GM13977 (cell line): ENCODE data around the gene ZXDC.

Source experiments
- DNase-seq: peaks from one replicate; pipeline ENCODE4 v3.0.0; 2012; ENCODE audit warnings: low spot score
- in situ Hi-C: fragments of 300-500 bp; cut with MboI; formaldehyde crosslinking; loops from one replicate; pipeline ENCODE4 v1.12.0; 2022; ENCODE audit warnings: low sequenced_read_pairs, low pct_unique_long_range_greater_than_20kb, mixed read lengths, inconsistent platforms; ENCODE audit not compliant: unreplicated experiment
- TF ChIP-seq, protein P1 (sequence below): IDR thresholded peaks from 2 replicates; pipeline ENCODE4 v1.5.1; 2012; ENCODE audit warnings: mild to moderate bottlenecking, control low read depth; ENCODE audit not compliant: insufficient read depth; ENCODE audit errors: extremely low read depth, missing control alignments

Gene ZXDC

GRCh38 chr3:126408099-126408498 lies 67.6 kb downstream of the ZXDC start:
- in situ Hi-C loops: no loop called here
- no peak for DNase-seq
- TF ChIP-seq, protein P1, sequence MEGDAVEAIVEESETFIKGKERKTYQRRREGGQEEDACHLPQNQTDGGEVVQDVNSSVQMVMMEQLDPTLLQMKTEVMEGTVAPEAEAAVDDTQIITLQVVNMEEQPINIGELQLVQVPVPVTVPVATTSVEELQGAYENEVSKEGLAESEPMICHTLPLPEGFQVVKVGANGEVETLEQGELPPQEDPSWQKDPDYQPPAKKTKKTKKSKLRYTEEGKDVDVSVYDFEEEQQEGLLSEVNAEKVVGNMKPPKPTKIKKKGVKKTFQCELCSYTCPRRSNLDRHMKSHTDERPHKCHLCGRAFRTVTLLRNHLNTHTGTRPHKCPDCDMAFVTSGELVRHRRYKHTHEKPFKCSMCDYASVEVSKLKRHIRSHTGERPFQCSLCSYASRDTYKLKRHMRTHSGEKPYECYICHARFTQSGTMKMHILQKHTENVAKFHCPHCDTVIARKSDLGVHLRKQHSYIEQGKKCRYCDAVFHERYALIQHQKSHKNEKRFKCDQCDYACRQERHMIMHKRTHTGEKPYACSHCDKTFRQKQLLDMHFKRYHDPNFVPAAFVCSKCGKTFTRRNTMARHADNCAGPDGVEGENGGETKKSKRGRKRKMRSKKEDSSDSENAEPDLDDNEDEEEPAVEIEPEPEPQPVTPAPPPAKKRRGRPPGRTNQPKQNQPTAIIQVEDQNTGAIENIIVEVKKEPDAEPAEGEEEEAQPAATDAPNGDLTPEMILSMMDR: no peak

DNA sequence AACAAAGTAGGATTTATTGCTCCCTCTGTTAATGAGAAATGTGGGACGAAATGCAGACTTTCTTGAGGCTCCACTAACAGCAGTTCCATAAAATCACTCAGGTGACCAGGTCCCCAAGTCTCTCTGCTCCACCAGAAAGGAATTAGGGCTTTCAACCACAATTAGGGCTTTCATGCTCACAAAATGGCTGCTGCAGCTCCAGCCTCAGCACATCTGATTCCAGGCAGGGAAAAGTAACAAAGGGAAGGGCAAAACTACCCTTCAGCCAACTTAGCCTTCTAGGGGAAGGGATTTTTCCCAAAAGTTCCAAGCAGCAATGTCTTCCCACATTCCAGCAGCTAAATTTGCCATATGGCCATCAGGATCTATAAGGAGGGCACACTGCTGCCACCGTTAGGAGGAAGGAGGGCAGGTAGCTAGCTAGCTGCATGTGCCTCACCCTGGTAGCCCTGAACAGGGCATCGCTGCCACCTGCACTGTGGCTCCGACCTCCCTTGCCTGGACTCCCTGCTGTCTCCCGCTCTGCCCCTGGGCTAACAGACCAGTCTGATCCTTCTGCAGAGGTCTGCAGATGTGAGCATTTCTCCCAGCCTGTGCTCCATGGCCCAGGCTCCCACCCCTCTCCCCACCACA lies 68.2 kb downstream of the ZXDC start:
- DNase-seq: no peak
- in situ Hi-C loops: no loop called here

DNA sequence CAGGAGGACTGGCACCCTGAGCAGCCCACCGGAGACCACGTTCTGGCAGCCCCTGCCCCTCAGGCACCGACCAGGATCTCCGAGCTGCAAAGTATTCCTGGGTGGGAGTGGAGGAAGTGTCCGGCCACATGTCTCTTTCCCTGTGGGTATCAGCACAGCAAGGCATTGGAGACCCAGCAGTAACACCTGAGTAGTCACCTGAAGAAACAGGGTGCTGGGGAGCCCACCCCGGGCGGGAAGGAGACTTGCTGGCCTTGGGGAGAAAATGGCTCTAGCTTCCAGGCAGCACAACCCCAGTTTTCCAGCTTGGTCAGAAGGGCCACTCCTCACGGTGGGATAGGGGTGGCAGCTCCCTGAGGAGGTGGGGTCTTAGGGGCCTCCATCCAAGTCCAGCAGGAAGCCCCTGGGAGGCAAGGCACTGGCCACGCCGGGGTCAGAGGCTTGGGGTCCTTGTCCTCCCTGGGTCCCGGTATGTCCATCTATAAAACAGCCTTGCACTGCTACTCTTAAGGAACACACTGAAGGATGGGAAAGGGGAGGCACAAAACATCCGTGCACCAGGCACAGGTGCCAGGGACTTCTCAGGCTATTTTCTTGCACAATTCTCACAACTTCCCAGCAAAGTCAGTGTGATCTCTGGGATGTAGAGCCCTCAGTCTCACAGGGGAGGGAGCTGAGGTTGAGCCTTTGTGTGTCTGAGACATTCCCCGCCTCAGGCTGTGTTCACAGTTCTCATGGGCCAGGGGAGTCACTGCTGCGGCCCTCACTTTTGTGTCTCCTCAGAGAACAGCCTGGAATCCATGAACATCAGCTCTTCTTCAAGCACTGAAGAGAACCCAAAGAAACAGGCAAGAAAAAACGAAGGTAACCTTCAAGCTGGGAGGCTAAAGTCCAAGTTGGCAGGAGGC lies 69.0 kb downstream of the ZXDC start:
- in situ Hi-C loops: no loop called here
- TF ChIP-seq, protein P1: no peak
- DNase-seq: no peak

More for the DNA sequence above, 68.2 kb downstream of the ZXDC start:
- TF ChIP-seq, protein P1: no peak

DNA sequence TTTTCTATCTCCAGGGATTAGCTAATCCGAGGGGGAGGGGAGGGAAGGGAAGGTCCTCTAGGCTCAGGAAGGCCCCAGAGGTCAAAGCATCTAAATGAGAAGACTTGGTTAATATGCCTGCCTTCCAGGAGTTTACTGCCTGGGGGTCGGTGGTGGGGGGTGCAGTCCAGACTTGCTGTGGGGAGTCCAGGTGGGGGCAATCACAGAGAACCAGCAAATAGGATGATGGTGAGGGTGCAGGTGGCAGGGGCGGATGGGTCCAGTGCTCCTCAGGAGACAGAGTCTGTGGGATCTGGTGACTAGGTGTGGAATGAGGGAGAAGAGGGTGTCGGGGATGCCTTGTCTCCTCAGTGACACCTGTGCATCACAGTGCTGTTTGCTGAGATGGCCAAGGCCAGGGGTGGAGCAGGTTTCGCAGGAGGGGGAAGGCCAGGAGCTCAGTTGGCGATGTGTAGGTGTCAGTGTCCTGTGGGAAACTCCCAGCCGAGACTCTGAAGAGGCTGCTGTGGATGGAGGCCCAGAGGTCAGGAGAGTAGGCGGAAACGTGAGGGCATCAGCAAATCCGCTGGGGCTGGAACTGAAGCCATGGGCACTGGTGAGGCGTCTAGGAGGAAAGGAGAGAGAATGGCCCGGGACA lies 72.9 kb downstream of the ZXDC start:
- TF ChIP-seq, protein P1: no peak
- in situ Hi-C loops: no loop called here
- no peak for DNase-seq

DNA sequence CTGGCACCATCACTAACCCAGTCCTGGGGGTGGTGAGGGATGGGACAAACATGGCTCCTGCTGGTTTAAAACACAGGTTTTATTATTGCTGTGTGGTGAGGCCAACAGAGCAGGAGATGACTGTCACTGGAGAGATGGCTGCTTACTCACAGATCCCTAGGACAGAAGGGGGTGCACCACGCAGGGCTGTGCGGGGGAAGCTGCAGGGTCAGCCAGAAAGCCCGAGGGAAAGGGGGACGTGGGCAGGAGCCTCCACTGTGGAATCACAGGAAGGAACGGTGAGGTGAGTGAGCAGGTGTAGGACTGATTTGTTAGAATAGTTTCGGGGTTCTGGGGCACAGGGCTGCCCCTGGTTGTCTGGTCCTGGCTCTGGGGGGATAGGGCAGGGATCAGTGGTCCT lies 73.5 kb downstream of the ZXDC start:
- TF ChIP-seq, protein P1: no peak
- in situ Hi-C loops: no loop called here
- DNase-seq: no peak

GRCh38 chr3:126401611-126402160 lies 74.0 kb downstream of the ZXDC start:
- TF ChIP-seq, protein P1: no peak
- in situ Hi-C loops: no loop called here
- DNase-seq: no peak
